Activated CD4-positive, CD25-positive, alpha-beta regulatory T cell (primary cell): ENCODE data around the gene CCDC102B.
"Not testable (repeated sequence)": the region's sequence is repeated elsewhere in the genome, so short reads cannot be mapped to it uniquely, and the experiment has no call there.

ENCODE experiments used
- DNase-seq, 4 experiments: peaks; one replicate each; lab custom pipeline; 2025; lab: John Stamatoyannopoulos, UW

The CCDC102B gene

DNA sequence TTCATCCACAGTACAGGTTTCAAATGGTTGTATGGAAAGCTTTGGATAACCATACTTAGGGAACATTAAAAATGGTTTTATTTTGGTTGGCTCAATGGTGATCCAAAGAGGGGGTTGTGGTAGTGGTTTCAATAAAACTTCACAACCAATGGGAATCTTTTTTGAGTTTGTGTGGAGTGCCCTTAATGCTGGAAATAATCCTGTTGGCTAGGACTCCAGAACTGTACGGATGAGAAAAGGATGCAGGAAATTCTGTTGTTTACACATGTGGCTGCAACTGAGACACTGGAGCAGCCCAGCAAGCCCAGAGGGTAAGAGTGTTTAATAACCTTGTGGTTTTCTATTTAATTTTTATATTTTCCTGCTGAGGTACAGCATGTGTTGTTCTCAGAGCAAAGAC, at the start of gene CCDC102B:
CCDC102B (plus strand) TSS at position 210 of the 400 bp plus-strand sequence. CDS start 38,684 bp downstream, outside the sequence.
- DNase-seq, result no peak

DNA sequence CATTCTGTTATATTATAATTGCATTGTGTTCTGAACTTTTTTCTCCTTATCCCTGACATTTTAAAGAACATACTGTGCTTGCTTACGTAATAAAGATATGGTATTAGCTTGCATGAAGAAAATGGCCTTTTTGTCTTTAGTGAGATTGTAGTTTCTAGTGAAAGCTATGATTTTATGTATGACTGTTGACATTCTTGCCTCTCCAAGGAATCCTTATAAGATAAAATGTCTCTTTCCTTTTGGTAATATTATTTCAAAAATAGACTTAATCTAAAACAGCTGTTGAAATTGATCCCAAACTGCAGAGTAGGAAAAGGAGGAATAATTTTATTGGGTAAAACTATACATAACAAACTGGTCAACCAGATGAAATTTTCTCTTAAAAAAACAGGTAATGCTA, 40.8 kb upstream of the CCDC102B start:
- DNase-seq, result no peak

DNA sequence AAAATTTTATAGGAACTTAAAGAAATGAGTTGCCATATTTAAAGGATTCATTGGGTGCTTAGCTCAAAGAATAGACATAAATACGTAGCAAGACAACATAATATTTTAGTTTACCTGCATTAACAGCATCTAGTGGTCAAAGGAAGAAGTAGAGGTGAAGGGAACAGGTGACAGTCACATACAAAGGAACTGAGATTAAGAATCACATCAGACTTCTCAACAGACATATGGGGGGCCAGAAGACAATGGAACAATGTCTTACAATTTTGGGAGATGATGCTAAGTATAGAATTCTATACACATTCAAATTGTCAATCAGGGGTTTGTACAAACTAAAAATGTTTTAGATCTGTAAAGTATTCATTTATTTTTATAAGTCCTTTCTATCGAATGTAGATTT, 38.6 kb upstream of the CCDC102B start:
- no peak for DNase-seq

DNA sequence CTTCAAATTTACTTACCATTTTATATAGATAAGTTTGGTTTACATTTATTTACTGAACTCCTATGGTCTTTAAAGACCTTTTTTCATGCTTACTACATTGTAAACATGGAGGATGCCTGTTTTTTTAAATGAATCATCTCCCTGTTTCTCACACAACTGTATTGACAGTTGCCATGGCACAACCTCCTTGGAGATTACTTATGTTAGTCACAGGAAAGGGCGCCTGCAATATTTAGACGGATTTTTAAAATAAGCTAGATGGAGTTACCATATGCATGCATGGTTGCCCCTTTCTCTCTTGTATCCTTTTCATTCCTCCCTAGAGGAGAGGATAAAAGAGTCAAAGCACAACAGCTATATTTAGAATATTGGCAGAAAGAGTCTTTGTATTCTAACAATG, 34.8 kb upstream of the CCDC102B start:
- no peak for DNase-seq

DNA sequence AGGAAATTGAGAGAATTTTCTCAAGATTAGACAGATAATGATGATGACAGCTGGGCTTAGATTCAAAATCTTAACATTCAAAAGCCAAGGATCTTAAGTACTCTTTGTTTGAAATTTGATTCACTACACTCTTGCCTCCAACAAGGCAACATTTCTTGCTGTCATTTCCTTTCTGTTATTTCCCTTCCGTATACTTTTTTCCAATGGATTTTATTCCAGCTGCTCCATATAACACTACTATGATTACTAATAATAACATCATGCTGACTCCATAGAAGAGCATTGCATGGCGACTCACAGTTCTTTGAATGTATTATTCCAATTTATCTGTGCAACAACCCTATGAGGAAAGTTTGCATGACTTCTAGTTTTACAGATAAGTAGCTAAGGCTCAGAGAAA, 33.9 kb upstream of the CCDC102B start:
- DNase-seq, result no peak

DNA sequence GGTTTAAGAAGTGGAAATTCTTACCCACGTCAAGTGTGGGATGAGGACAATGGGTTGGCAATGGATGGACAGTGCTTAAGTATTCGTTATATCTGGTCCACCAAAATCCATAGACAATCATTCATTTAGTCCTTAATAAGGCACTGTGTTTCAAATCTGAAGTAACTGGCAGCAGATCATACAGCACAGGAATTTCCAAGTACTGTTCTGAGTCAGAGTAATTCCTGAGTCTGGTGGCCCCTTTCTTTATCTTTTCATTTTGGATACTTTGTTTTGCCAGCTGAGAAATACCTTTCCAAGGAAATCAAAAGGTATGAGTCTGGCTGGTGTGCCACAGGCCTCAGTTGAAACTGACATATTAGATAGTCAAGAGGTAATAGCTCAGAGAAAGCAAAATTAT, 31.4 kb upstream of the CCDC102B start:
- DNase-seq, result no peak

DNA sequence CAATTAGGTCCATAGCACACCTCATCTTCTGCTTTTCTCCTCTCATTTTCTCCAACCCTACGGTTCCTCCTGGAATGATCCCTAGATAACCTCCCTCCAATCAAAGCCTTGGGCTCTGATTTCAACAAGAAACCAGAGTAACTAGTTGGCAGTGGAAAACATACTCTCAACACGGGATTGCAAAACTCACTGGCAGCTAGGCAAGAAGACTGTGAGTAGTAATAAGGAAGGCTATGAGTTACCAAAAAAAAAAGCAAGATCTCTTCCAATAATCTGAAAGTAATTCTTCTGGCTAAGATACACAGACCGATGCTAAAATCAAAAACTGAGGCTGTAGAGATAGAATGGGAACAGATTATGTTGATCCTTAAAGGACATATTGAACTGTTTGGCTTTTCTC, 28.4 kb upstream of the CCDC102B start:
- no peak for DNase-seq

DNA sequence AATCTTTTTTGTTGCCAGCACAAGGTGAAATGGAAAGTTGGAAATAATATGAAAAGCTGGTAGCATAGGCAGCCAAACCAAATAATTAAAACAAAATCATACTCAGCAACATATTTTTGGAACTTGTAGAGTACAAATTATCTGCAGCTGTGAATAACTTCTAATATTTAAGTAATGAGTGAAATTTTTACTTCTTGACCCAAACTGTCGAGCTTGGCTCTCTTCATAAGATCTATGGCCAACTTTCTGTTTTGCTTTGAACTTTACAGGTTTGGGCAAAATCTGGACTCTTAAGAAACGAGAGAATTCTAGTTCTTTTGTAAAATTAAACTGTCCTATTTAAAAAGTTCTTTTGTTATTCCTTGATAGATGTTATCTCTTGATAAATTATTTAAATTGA, 25.6 kb upstream of the CCDC102B start:
- no peak for DNase-seq

DNA sequence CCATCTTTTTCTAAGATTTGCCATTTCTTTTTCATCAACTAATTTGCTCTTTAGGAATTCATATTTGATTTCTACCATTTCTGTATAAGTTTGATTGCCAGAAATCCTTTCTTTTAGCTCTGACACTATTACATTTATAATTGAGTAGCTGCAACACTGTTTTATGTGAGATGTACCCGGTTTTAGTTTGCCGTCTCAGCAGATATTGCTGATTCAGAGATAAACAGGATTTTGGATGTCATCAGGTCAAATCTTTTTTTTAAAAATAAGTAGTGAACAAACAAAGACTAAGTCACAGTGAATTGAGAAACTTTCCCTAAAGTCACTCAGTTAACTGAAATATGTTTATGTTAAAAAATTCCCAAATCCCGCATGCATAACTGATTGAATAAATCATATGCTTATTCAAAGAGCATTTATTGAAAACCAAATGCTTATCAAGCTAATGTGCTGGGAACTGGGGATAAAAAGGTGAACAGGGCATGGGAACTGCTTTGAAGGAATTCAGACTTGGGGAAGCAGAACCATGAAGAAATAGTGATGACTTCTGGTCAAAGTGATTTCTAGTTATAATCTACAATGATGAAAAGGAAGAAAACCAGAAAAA, 19.5 kb upstream of the CCDC102B start:
- DNase-seq, result no peak

DNA sequence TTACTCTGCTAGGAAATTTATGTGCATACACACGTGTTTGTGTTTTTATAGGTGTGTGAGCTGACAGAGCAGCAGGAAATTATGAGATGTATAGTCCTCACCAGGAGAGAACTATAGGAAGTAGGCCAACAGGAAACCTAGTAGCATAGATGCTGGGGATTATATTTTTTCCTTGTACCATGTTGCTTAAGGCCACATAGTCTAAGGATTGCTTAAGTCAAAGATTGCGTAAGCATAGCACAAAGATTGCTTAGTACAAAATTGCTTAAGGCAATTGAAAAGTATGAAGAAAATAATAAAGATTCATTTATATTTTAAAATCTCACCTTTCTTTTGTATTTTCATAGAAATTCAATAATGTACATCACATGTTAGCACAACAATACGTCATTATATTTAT, 18.7 kb upstream of the CCDC102B start:
- DNase-seq, result no peak

DNA sequence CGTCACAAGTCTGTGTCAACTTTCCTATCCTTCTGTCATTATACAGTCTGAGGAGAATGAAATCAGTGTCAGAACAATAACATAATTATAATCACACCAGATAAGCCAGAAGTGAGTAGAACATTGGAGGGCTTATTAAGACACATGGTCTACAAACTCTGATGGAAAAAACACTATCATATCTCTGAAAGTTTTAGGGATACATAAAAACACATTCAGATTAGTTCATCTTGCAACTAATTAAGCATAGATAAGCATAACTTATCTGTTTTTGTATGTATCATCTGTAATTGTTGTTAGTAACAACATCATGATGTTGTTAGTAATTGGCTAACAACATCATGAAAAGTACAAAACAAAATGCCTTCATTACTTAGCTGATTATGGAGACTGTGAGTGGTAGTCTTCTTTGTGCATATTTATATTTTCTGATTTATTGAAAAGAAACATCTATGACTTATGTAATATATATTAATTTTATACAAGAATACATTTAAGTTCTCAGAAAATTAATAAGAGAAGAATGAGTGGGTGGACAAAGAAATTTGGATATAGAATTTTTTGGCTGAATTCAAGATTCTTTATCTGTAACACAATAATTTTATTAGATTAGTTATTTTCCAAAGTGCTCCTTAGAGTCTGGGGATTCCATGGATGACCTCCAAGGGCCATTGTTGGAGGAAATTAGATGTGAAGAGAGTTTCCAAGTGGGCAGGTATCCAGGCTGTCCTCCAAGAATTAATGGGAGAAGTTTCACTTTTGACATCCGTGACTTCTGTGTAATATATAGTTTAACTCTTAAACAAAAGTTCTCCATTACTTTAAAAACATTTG, 16.9 kb upstream of the CCDC102B start:
- no peak for DNase-seq

DNA sequence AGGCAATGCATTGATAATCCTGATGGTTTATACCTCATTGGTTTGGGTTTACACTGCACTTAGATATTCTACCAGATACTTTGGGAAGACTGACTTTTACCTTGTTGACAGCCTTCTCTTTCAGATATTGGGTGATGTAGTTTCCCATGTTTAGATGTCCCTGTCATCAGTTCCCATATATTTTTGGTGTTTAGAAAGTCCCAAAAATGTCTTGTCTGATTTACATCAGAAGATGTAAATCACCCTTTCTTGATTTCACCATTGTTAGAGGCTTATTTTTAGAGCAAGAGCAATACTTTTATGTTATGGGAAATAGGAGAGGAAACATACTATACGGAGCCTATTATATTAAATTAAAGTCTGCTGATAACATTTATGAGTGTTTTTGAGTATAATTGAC, 14.4 kb upstream of the CCDC102B start:
- DNase-seq, result no peak

DNA sequence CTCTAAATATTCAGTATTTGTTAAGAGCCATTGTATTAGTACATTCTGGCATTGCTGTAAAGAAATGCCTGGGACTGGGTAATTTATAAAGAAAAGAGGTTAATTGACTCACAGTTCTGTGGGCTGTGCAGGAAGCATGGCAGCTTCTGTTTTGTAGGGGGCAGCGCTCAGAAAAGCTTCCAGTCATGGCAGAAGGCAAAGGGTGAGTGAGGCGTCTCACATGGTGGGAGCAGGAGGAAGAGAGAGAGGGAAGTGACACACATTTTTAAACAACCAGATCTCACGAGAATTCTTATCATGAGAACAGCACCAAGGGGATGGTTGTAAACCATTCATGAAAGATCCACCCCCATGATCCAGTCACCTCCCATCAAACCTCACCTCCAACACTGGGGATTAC, 13.8 kb upstream of the CCDC102B start:
- no peak for DNase-seq

DNA sequence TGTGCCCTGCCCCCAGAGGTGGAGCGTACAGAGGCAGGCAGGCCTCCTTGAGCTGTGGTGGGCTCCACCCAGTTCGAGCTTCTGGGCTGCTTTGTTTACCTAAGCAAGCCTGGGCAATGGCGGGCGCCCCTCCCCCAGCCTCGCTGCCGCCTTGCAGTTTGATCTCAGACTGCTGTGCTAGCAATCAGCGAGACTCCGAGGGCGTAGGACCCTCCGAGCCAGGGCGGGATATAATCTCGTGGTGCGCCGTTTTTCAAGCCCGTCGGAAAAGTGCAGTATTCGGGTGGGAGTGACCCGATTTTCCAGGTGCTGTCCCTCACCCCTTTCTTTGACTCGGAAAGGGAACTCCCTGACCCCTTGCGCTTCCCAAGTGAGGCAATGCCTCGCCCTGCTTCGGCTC, 7.6 kb upstream of the CCDC102B start:
- not testable (repeated sequence) for DNase-seq

DNA sequence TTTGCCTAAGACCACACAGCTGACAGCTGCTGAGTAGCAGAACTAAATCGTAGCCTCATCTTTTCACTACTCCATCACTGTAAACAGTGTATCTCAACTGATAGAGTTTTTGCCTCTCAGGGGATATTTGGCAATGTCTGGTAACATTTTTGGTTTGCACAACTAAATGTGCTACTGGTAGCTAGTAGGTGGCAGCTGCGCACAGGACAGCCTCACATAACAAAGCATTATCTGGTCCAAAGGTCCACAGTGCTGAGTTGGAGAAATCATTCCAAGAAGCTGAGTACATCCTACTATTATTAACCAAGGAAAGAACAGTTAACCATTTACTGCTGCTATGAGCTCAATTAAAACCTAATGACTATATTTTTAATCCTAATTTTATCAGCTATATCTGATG, 6.1 kb upstream of the CCDC102B start:
- DNase-seq, result no peak

DNA sequence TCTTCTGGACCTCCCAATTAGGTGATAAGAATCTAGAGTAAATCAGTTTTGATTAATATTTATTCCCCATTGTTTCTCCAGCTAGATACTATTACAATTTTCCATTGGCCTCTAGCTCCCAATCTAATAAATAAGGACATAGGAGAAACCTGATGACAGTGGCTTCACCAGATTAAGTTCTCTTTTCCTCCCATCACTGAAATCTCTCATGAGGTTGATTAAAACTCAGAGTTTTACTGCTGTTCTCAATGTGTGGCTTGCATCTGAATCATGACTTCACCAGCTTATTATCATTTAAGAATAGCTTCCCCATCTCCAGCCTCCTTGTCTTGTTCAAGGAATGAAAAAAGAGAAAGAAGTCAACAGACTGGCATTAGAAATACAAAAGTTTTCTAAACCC, 3.9 kb upstream of the CCDC102B start:
- no peak for DNase-seq

DNA sequence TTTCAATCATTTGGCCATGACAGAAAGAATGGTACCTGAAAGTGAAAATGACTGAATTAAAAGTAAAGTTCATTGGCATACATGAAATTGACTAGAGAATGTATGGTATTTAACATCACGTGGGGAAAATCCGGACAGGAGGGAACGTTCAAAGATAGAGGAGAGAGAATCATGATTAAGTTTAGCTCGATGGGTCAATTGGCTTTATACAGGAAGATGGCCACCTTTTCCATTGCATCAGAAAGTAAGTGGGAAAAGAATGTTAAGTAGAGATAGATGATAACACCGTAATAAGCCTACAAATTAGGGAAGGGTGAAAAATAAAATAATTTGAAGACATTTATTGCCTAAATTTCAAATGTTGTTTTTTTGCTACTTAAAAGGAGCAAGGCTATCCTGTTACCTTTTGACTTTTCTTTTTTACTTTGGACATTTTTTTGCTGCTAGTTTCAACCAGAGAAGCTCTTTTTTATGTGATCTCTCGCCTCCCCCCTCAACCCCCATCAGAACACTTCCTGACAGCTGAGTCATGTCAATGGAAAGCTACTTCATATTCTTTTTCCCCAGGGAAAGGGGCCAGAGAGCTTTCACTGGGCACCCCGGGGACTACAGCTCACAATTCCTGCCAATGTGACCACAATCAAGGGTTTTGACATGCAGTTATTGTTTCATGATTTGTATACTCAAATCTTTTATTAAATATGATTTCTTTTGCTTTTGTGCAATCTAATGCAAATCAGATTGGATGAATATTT, 767 bp upstream of the CCDC102B start:
- no peak for DNase-seq

DNA sequence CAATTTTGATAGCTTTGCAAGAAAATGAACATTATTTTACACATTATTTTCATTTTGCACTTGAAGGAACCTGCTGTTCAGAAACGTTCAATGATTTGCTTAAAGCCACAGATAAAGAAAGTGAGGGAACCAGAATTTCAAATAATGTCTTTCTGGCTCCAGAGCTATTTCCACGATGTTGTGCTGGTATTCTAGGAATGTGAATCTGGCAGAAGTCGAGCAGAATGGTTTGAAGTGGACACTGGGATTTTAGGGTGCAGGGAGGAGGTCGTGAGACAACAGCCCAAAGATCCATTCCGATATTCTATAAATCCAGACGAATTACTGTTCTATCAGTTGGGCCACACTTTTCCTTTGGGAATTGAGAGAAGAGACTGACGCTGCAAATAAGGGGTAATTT, 2.2 kb downstream of the CCDC102B start:
- no peak for DNase-seq

DNA sequence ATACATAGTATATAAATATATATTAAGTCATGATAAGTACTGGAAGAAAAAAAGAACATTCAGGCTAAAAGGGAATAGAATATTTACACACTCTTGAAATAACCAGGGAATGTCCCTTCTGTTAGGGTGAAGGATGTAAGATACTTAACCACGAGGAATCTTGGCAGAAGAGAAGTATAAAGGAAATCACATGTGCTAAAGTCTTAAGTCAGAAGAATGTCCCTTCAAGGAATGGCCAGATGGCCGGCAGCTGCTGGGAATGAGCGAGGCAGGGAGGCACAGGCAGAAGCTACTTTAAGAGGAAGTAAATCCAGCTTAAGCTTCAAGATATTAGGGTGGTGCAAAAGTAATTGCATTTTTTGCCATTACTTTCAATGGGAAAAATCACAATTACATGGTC, 5.5 kb downstream of the CCDC102B start:
- DNase-seq, result no peak

DNA sequence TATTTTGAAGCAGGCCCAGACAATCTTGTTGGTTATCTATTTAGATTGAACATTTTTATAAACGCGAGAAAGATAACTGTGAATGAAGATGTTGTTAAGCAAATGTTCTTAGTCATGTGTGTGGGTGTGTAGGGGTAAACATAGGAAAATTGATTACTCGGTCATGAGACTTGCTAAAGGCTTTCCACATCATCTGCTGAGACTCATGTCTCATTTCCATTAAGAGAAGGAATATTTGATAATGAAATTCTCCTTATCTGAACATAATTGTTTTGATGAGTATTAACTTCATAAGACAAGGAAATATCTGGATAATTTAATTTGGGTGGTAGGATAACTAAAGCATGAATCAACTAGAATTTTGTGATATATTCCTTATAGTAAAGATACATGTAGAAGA, 19.7 kb downstream of the CCDC102B start:
- DNase-seq, result no peak

DNA sequence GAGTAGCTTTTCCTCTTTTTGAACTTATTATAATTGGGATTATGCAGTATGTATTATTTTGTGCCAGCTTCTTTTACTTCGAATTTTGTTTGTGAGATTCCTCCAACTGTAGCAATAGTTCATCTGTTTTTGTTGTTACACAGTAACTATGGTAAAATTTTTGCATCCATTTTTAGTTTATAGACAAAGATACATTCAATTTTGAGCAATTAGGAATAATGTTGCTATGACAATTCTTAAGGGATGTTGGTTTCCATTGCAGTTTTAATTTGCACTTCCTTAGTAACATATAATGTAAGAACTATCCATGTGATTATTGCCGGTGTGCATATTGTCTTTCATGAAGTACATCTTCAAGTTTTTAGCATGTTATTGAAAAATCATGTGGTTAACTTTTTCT, 20.7 kb downstream of the CCDC102B start:
- DNase-seq, result no peak

DNA sequence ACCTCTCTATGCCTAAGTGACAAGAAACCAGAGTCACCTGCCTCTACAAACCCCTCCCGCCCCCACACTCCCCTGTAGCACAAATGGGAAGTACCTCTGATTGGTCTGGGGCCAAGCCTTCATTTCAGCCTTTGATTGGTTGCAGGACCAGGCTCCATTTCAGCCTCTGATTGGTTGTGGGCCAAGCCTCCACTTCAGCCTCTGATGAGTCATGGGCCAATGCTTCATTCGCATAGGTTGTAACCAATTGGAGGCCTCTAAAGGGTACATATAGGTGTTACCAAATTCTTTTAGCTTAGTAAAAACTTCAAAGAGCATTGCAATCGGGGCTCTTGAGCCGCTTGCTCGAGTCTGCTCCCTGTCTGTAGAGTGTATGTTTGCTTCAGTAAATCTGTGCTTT, 25.0 kb downstream of the CCDC102B start:
- no peak for DNase-seq

DNA sequence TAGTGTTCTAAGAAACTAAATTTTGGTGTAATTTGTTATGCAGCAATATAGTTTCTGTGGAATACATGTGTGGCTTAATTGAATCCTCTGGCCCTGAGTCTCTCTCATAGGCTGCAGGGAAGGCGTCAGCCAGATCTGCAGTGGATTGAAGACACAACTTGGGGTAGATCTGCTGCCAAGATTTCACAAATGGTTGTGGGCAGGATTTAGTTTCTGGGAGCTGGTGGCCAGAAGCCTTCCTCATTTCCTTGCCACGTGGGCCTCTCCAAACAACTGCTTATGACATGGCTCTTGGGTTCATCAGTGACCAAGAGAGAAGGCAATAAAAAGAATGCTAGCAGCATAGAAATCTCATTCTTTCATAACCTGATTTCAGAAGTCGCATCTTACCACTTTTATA, 28.2 kb downstream of the CCDC102B start:
- DNase-seq, result no peak
